Lower leg skin (tissue), 3 donors: ENCODE measurements around the gene VPS18.

Experiments used
- CTCF ChIP-seq, 3 donors: fragments of 450-650 bp; IDR thresholded peaks; one replicate each; pipeline ENCODE4 v1.5.1; 2016; ENCODE audit warnings: antibody characterized with exemption in 3 of 3, mild to moderate bottlenecking in 3 of 3, moderate library complexity in 2 of 3
- POLR2A ChIP-seq, 2 donors: fragments of 450-650 bp; IDR thresholded peaks; one replicate each; pipeline ENCODE4 v1.6.1; 2016 to 2017; ENCODE audit warnings: antibody characterized with exemption in 2 of 2, mild to moderate bottlenecking in 1 of 2, moderate library complexity in 1 of 2

- TF ChIP-seq POLR2A (IDR thresholded peaks at IDR 0.05) (no peak), CTCF (IDR thresholded peaks at IDR 0.05) (no peak)
Measured at GRCh38 chr15:40930430-40931299, 36.4 kb downstream of the VPS18 start.
